Stimulated activated effector memory CD8-positive, alpha-beta T cell treated with anti-CD3 and anti-CD28 coated beads, Interleukin-12 subunit alpha, Interleukin-12 subunit beta, amount 100 ng/mL, for 72 hours (primary cell): Measurements from ENCODE around the gene ADAMTS6.

Experiments used
- ATAC-seq: fragments of 150-1000 bp; cut with Tn5 transposase; 2 replicates; pipeline ENCODE4 v1.10.0; 2021
- DNase-seq, 2 donors: peaks; one replicate each; pipeline ENCODE4 v3.0.0; 2021 to 2022; ENCODE audit warnings: low spot score in 2 of 2
- H3K27ac Mint-ChIP-seq: one replicate; pipeline ENCODE4 v1.8.0; 2022; ENCODE audit warnings: mild to moderate bottlenecking, mixed read lengths
- H3K36me3 Mint-ChIP-seq: one replicate; pipeline ENCODE4 v1.8.0; 2022; ENCODE audit warnings: mild to moderate bottlenecking, mixed read lengths
- H3K4me1 Mint-ChIP-seq: one replicate; pipeline ENCODE4 v1.8.0; 2022; ENCODE audit warnings: mixed read lengths
- H3K4me3 Mint-ChIP-seq: one replicate; pipeline ENCODE4 v1.8.0; 2022; ENCODE audit warnings: mild to moderate bottlenecking, mixed read lengths
- H3K9me3 Mint-ChIP-seq: one replicate; pipeline ENCODE4 v1.8.0; 2022; ENCODE audit warnings: mixed read lengths

The ADAMTS6 gene

DNA sequence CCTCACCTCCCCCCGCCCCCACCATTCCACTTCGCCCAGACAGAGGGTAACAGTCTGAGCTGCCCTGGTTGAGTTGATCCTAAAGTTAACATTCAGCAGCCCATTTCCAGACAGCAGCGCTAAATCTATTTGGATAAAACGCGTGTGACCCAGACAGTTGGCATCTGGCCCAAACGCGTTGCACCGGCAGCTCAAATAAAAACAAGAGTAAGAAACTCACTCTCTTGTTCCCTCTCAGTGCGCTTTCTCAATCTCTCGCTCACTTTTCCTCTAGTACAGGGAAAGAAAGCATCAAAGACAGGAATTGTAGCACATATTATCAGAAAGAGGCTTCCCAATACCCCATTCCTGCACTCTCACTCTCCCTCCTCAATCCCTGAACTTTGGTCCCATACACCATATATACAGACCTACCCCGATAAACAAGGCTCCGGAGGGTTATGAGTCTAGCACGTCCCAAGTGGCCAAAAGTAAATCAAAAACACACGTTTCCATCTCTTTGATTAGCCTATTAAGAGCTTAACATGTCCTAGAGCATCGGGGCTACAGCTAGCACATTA, 1.3 kb downstream of the ADAMTS6 start:
- Mint-ChIP-seq H3K4me1 (peaks cover 20% of the 10 kb centered on the region), H3K4me3 (no peak overlapping the region), H3K36me3 (peaks cover 6% of the 10 kb centered on the region), H3K9me3 (no peaks in the 10 kb centered on the region), H3K27ac (no peak overlapping the region)
- DNase-seq (no peak), ATAC-seq (peak; percentile 43)

DNA sequence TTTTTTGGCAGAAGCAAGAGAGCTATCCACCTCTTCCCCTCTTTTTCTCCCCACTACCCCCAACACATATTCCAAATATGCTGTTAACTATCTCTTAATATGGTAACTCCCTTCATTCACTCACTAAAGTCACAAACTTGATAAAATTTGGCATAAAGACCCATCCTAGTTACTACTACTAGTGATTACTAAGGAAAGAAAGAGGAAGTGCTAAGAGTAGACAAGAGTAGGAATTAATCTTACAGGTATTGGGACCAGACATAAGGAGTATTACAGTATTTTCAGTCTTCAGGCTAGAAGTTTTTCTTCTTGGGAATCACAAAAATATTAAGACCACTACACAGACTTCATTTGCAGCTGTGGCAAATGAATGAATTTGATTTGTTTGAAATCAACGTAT, 2.2 kb downstream of the ADAMTS6 start:
- peaks cover 6% of the 10 kb centered on the region for H3K36me3 Mint-ChIP-seq

DNA sequence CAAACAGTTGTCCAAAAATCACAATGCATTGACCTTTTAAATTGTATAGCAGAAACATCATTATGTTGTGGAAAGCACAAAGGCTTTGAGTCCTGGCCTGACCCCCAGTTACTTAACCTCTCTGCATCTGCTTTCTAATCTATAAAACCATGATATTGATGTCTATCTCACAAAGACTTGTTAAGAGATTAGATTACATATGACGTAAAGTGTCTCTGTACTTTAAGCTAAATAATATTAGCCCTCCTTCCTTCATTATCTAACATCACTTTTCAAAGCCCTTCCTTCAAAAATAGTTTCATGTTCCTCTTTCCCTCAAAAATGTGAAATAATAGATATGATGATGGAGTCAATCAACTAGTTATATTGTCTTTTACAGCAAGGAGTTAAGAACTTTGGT, 3.4 kb downstream of the ADAMTS6 start:
- no peak overlapping the region for H3K27ac Mint-ChIP-seq

More for the DNA sequence above, 2.2 kb downstream of the ADAMTS6 start:
- Mint-ChIP-seq H3K4me3 (no peak overlapping the region), H3K27ac (no peak overlapping the region), H3K9me3 (no peaks in the 10 kb centered on the region), H3K4me1 (peaks cover 20% of the 10 kb centered on the region)
- no peak for DNase-seq
- no peak for ATAC-seq

DNA sequence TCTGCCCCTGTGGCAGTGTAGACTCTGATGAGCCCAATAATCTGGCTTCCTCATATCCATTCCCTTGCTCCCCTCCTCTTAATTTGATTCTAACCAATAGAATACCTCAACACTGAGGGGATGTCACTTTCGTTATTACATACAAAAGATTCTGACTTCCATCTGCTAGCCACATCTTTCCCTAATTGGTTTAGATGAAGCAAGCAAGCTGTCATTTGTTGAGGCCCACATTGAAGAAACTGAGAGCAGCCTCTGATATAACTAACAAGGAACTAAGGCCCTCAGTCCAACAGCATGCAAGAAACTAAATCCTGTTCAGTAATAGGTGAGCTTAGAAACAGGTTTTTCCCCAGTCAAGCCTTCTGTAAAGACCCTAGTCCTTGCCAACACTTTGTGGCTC, 5.8 kb downstream of the ADAMTS6 start:
- peak; percentile 42 for ATAC-seq
- no peak for DNase-seq
- H3K4me1 Mint-ChIP-seq = no peaks in the 10 kb centered on the region
- H3K36me3 Mint-ChIP-seq = no peaks in the 10 kb centered on the region
- no peak overlapping the region for H3K4me3 Mint-ChIP-seq
- no peak overlapping the region for H3K27ac Mint-ChIP-seq
- no peaks in the 10 kb centered on the region for H3K9me3 Mint-ChIP-seq

More for the DNA sequence above, 3.4 kb downstream of the ADAMTS6 start:
- H3K4me3 Mint-ChIP-seq = no peak overlapping the region
- H3K9me3 Mint-ChIP-seq = no peaks in the 10 kb centered on the region
- peaks cover 5% of the 10 kb centered on the region for H3K36me3 Mint-ChIP-seq
- ATAC-seq (no peak), DNase-seq (no peak)
- H3K4me1 Mint-ChIP-seq = peaks cover 17% of the 10 kb centered on the region

DNA sequence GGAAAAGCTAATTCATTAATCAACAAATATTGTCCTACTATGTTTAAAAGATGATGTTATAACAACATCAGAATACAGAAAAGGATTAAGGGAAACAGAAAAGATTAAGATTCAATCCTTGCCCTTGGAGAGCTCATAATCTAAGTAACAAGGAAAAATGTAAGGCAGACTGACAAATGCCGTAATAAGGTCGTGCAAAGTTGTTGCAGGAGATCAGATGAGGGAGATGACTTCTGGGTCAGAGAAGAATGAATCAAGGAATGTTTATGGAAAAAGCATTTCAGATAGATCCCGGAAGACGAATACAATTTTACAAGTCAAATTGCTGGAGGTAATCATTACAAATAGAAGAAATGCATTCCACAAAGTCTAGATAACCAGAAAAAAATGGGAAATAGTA, 6.4 kb downstream of the ADAMTS6 start:
- no peak overlapping the region for H3K27ac Mint-ChIP-seq
- H3K4me1 Mint-ChIP-seq = no peaks in the 10 kb centered on the region
- H3K4me3 Mint-ChIP-seq = no peak overlapping the region
- no peaks in the 10 kb centered on the region for H3K36me3 Mint-ChIP-seq
- H3K9me3 Mint-ChIP-seq = no peaks in the 10 kb centered on the region
- ATAC-seq (no peak), DNase-seq (no peak)

DNA sequence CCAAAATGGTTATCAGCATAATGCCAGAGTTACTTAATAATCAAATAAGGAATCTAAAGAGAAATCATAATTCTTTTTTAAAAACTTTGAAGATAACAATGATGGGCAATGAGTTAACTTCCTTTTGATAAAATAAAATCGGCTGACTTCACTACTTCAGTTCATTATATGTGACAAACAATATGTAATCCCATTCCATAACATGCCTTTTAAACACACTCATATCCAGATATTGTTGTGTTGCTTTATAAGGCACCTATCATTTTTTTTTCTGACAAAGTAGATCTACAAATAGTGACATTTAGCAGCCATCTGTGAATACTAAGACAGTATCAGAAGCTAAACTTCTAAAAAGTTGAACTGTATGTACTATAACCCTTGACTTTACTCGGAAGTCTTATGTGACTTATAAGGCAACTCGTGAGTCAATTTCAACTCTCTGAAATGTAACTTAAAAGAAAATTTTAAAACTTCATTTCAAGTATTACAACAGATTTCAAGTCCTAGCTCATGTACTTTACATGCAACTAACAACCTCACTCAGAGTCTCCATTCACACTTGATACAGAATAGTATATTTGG, 7.5 kb downstream of the ADAMTS6 start:
- no peak overlapping the region for H3K27ac Mint-ChIP-seq
- no peaks in the 10 kb centered on the region for H3K9me3 Mint-ChIP-seq
- ATAC-seq (no peak), DNase-seq (no peak)
- no peaks in the 10 kb centered on the region for H3K4me1 Mint-ChIP-seq
- H3K4me3 Mint-ChIP-seq = no peak overlapping the region
- H3K36me3 Mint-ChIP-seq = no peaks in the 10 kb centered on the region

DNA sequence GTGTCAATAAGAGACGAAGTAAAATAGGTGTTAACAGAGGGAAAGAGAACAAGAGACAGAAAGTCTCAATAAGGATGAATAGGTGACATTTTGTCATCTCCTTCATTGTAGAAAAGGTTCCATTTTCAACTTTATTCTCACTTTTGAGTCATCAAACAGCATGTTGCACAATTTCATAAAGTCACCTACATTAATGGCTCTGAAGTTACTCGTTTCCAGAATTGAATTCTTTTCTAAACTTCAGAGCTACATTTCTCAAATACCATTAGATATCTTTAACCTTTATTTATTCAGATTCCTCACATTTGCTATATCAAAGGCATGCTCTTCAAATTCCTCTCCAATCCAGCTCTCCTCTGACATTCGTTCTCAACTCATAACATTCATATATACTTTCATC, 13.1 kb downstream of the ADAMTS6 start:
- no peaks in the 10 kb centered on the region for H3K4me1 Mint-ChIP-seq
- no peak overlapping the region for H3K4me3 Mint-ChIP-seq
- no peak for DNase-seq
- ATAC-seq = no peak
- H3K27ac Mint-ChIP-seq = no peak overlapping the region
- H3K36me3 Mint-ChIP-seq = no peaks in the 10 kb centered on the region
- no peaks in the 10 kb centered on the region for H3K9me3 Mint-ChIP-seq

DNA sequence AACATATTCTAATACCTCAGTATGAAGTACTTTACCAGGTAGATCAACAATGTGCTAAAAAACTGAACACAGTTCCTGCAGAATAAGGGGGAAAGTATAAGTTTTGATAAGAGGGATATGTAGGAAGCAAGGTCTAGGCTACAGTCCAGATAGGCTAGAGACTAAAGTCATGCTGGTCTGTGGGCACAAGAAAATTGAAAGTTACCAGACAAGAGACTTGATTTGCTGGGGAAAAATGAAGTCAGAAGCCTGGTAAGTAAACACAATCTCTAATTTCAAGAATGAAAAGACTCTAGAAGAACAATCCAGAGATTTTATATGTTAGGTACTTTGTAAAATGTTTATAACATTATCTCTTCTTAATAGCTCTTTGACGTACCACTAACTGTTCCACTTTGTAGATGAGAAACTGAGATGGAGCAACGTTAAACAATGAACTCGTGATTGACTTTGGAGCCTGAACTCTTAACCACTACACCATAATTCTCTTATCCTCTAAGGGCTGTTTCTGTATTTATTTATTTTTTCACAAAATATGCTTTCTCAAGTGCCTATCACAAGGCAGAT, 19.5 kb downstream of the ADAMTS6 start:
- no peaks in the 10 kb centered on the region for H3K9me3 Mint-ChIP-seq
- no peak for ATAC-seq
- H3K4me3 Mint-ChIP-seq = no peak overlapping the region
- no peak overlapping the region for H3K27ac Mint-ChIP-seq
- no peak for DNase-seq
- H3K4me1 Mint-ChIP-seq = no peaks in the 10 kb centered on the region
- no peaks in the 10 kb centered on the region for H3K36me3 Mint-ChIP-seq

DNA sequence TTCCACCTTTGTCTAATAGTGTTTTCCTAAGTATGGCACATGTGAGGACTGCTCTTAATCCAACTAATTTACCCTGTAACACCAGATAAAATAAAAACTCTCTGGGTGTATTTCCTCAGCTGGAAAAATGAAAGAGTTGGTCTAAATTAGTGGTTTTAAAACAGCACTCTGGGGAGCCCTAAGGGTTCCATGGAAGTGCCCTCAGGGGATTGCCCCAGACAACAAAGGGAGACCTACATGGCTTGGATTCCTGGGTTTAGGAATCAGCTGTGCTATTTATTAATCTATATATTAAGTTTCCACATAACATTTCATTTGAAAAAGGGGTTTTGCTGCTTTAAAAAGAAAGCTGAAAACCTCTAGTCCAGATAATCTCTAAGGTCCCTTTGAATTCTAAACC, 20.2 kb downstream of the ADAMTS6 start:
- ATAC-seq = no peak

DNA sequence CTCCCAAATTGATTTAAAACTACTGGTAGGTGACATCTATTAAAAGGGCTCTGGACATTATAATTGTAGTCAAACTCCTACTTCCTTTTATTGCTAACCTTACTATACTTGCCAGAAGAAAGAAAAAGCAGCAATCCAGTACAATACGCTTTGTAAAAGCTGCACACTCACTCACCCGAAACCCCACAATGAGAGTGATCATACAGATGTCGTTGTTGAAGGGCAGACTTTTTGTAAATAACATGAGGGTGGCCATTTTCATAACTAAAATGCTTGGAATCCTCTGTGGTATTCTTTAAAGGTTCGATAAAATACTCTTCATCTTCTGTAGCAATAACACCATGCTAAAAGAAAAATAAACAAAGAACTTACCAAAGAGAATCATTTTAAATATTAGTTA, 21.7 kb downstream of the ADAMTS6 start:
- Mint-ChIP-seq H3K36me3 (no peaks in the 10 kb centered on the region), H3K4me3 (no peak overlapping the region), H3K4me1 (no peaks in the 10 kb centered on the region), H3K27ac (no peak overlapping the region), H3K9me3 (no peaks in the 10 kb centered on the region)
- DNase-seq (no peak), ATAC-seq (no peak)

More for the DNA sequence above, 20.2 kb downstream of the ADAMTS6 start:
- H3K4me1 Mint-ChIP-seq = no peaks in the 10 kb centered on the region
- no peak overlapping the region for H3K27ac Mint-ChIP-seq
- no peaks in the 10 kb centered on the region for H3K9me3 Mint-ChIP-seq
- no peak overlapping the region for H3K4me3 Mint-ChIP-seq
- H3K36me3 Mint-ChIP-seq = no peaks in the 10 kb centered on the region
- DNase-seq = no peak

DNA sequence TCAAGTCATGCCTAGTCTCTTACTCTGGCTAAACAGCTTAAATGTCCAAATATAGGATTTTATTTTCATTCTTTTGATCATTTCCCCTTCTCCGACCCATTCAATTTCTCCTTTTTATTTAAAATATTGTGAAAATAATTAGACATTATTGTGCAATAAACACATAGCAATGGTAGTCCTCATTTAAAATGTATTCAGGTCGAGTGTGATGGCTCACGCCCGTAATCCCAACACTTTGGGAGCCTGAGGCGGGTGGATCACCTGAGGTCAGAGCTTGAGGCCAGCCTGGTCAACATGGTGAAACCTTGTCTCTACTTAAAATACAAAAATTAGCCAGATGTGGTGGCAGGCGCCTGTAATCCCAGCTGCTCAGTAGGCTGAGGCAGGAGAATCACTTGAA, 26.7 kb downstream of the ADAMTS6 start:
- no peaks in the 10 kb centered on the region for H3K4me1 Mint-ChIP-seq
- H3K9me3 Mint-ChIP-seq = no peaks in the 10 kb centered on the region
- H3K27ac Mint-ChIP-seq = no peak overlapping the region
- no peaks in the 10 kb centered on the region for H3K36me3 Mint-ChIP-seq
- no peak overlapping the region for H3K4me3 Mint-ChIP-seq
- DNase-seq (no peak), ATAC-seq (no peak)

DNA sequence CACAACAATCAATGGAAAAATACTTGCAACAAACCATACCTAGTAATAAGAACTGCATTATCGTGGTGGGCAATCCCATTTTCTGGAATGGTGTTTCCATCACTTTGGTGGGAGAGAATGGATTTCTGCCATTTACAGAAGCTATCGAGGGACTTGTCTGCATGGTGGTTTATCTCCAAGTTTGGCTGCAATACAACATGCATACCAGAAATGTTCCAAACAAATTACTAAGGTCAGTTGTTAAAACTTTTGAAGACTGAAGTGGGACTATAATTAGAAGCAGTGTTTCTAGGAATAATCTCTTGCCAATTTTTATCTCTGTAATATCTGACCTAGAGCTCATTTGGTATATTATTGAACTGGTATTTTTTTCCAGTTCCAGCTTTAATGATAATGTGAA, 30.3 kb downstream of the ADAMTS6 start:
- H3K36me3 Mint-ChIP-seq = no peaks in the 10 kb centered on the region

DNA sequence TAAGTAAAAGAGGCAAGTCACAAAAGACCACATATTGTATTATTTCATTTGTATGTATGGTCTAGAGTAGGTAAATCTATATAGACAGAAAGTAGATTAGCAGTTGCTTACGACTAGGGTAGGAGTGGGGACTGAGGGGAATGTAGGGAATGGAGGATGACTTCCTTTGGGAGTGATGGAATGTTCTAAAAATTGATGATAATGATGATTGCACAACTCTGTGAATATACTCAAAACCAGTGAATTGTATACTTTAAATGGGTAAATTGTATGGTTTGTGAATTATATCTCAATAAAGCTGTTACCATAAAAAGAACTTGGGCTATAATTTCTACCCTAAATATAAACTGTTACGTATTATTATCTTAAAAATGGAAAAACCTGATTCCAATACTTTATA, 35.0 kb downstream of the ADAMTS6 start:
- Mint-ChIP-seq H3K9me3 (no peaks in the 10 kb centered on the region), H3K27ac (no peak overlapping the region), H3K4me1 (no peaks in the 10 kb centered on the region), H3K36me3 (no peaks in the 10 kb centered on the region), H3K4me3 (no peak overlapping the region)
- ATAC-seq = no peak
- no peak for DNase-seq

More for the DNA sequence above, 30.3 kb downstream of the ADAMTS6 start:
- Mint-ChIP-seq H3K9me3 (no peaks in the 10 kb centered on the region), H3K27ac (no peak overlapping the region), H3K4me3 (no peak overlapping the region), H3K4me1 (no peaks in the 10 kb centered on the region)
- ATAC-seq (no peak), DNase-seq (no peak)

DNA sequence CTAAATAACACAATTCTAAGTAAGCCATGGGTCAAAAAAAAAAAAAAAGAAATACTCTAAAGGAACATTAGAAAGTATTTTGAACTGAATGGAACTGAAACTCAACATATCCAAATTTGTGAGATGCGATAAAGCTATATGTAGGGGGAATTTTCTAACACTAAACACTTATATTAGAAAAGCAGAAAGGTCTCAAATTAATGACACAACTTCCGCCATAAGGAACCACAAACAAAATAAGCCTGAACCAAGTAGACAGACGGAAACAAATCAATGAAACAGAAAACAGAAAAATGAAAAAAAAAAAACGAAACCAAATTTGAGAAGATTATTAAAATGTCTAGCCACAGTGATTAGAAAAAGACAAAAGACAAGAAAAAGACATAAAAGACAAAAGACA, 39.9 kb downstream of the ADAMTS6 start:
- DNase-seq = no peak
- no peaks in the 10 kb centered on the region for H3K36me3 Mint-ChIP-seq
- no peak overlapping the region for H3K27ac Mint-ChIP-seq
- H3K9me3 Mint-ChIP-seq = no peaks in the 10 kb centered on the region
- no peak for ATAC-seq
- H3K4me1 Mint-ChIP-seq = no peaks in the 10 kb centered on the region
- no peak overlapping the region for H3K4me3 Mint-ChIP-seq

DNA sequence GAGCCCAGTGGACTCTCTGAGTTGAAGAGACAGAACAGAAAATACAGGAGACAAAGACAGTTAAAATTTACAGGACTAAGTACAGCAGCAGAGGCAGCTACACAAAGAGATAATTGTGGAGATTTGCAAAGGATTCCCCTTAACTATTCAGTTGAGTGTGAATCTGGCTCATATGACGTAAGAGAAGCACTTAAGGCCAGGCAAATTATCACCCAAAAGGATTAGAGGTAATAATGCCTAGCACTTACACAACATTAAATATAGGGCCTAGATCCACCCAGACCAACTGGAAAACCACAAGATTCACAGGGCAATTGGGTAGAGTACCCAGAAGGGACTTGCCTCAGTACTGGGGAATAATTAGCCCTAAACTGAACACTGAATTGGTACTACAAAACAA, 41.3 kb downstream of the ADAMTS6 start:
- no peak for DNase-seq
- H3K9me3 Mint-ChIP-seq = no peaks in the 10 kb centered on the region
- ATAC-seq = no peak
- no peaks in the 10 kb centered on the region for H3K36me3 Mint-ChIP-seq
- H3K4me1 Mint-ChIP-seq = no peaks in the 10 kb centered on the region
- no peak overlapping the region for H3K4me3 Mint-ChIP-seq
- no peak overlapping the region for H3K27ac Mint-ChIP-seq

DNA sequence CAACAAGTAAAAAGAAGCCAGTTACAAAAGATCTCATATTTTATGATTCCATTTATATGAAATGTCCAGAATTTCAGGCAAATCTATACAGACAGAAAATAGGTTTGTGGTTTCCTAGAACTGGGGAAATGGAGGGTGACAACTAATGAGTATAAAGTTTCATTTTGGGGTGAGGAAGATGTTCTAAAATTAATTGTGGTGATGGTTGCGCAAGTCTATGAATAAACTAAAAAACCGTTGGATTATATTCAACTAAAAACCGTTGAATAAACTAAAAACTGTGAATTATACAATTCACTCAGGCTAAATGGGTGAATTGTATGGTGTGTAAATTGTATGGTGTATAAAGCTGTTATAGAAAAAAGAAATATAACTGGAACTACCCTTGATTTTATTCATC, 47.6 kb downstream of the ADAMTS6 start:
- H3K36me3 Mint-ChIP-seq = no peaks in the 10 kb centered on the region
- no peak overlapping the region for H3K4me3 Mint-ChIP-seq
- ATAC-seq = no peak
- DNase-seq = no peak
- no peaks in the 10 kb centered on the region for H3K4me1 Mint-ChIP-seq
- no peaks in the 10 kb centered on the region for H3K9me3 Mint-ChIP-seq
- H3K27ac Mint-ChIP-seq = no peak overlapping the region
